Loucy (cell line): ENCODE data around the gene NUTF2.
"Not testable (repeated sequence)": the region's sequence is repeated elsewhere in the genome, so short reads cannot be mapped to it uniquely, and the experiment has no call there.

Experiments
- H2AFZ ChIP-seq: fragments of 200-600 bp; sonication (generic); 2 replicates; pipeline ENCODE4 v1.6.0; 2016; ENCODE audit warnings: antibody characterized with exemption, mild to moderate bottlenecking, low read length, moderate library complexity
- H3F3A ChIP-seq: fragments of 200-600 bp; 2 replicates; pipeline ENCODE4 v1.6.0; 2016; ENCODE audit warnings: antibody characterized with exemption, low read depth, mild to moderate bottlenecking
- H3K27me3 ChIP-seq: fragments of 200-600 bp; sonication (generic); 2 replicates; pipeline ENCODE4 v1.6.1; 2014; ENCODE audit warnings: low read length, mild to moderate bottlenecking; ENCODE audit not compliant: insufficient read depth, poor library complexity, severe bottlenecking
- H3K36me3 ChIP-seq: fragments of 200-600 bp; sonication (generic); 2 replicates; pipeline ENCODE4 v1.6.1; 2016; ENCODE audit warnings: low read length; ENCODE audit not compliant: insufficient read depth
- H3K4me1 ChIP-seq: fragments of 200-600 bp; sonication (generic); 2 replicates; pipeline ENCODE4 v1.5.1; 2014; ENCODE audit warnings: low read length, mild to moderate bottlenecking; ENCODE audit not compliant: insufficient read depth, poor library complexity, severe bottlenecking
- H3K4me2 ChIP-seq: fragments of 200-600 bp; sonication (generic); 2 replicates; pipeline ENCODE4 v1.6.0; 2014; ENCODE audit warnings: antibody characterized with exemption, low read length, low read depth, mild to moderate bottlenecking; ENCODE audit not compliant: poor library complexity, severe bottlenecking
- H3K4me3 ChIP-seq: fragments of 200-600 bp; sonication (generic); 2 replicates; pipeline ENCODE4 v1.5.1; 2014; ENCODE audit warnings: low read length, mild to moderate bottlenecking, mixed read lengths; ENCODE audit not compliant: poor library complexity, severe bottlenecking
- H3K79me2 ChIP-seq: fragments of 200-600 bp; sonication (generic); 2 replicates; pipeline ENCODE4 v1.6.1; 2014; ENCODE audit warnings: low read length; ENCODE audit not compliant: insufficient read depth
- H3K9ac ChIP-seq: fragments of 200-600 bp; sonication (generic); 2 replicates; pipeline ENCODE4 v1.6.0; 2014; ENCODE audit warnings: mild to moderate bottlenecking, low read depth, low read length, moderate library complexity; ENCODE audit not compliant: poor library complexity, severe bottlenecking
- H3K9me2 ChIP-seq: fragments of 200-600 bp; sonication (generic); replicated peaks from 2 replicates; pipeline ENCODE4 v1.6.1; 2016; ENCODE audit warnings: low read depth, low read length, mixed read lengths
- H3K9me3 ChIP-seq: fragments of 200-600 bp; sonication (generic); 2 replicates; pipeline ENCODE4 v1.6.1; 2014; ENCODE audit warnings: mild to moderate bottlenecking, antibody characterized with exemption, low read length, low read depth; ENCODE audit not compliant: insufficient read depth
- H4K20me1 ChIP-seq: fragments of 200-600 bp; sonication (generic); 2 replicates; pipeline ENCODE4 v1.6.0; 2014; ENCODE audit warnings: antibody characterized with exemption, low read length, mild to moderate bottlenecking; ENCODE audit not compliant: insufficient read depth, poor library complexity, severe bottlenecking
- CTCF ChIP-seq: fragments of 200-600 bp; sonication (generic); conservative IDR thresholded peaks from 2 replicates; pipeline ENCODE4 v1.5.1; 2014; ENCODE audit warnings: mild to moderate bottlenecking, antibody characterized with exemption, low read length
- EZH2phosphoT487 ChIP-seq: fragments of 200-600 bp; IDR thresholded peaks from 2 replicates; pipeline ENCODE4 v1.6.1; 2018; ENCODE audit warnings: antibody characterized with exemption, mild to moderate bottlenecking, moderate library complexity, borderline replicate concordance

The NUTF2 gene

GRCh38 chr16:67862623-67863583, 16.2 kb downstream of the NUTF2 start:
- Histone ChIP-seq H2AFZ (no peak overlapping the region), H3K9ac (no peak overlapping the region), H4K20me1 (peaks cover 22% of the 10 kb centered on the region), H3K4me1 (no peaks in the 10 kb centered on the region), H3K4me3 (no peak overlapping the region), H3K79me2 (peaks cover 61% of the 10 kb centered on the region), H3F3A (no peaks in the 10 kb centered on the region), H3K9me2 (no peaks in the 10 kb centered on the region), H3K4me2 (no peak overlapping the region), H3K27me3 (no peaks in the 10 kb centered on the region), H3K36me3 (peaks cover 50% of the 10 kb centered on the region; the same call in 1 of the 2 replicates), H3K9me3 (no peaks in the 10 kb centered on the region)
- TF ChIP-seq EZH2phosphoT487: no peak
- TF ChIP-seq CTCF: no peak

DNA sequence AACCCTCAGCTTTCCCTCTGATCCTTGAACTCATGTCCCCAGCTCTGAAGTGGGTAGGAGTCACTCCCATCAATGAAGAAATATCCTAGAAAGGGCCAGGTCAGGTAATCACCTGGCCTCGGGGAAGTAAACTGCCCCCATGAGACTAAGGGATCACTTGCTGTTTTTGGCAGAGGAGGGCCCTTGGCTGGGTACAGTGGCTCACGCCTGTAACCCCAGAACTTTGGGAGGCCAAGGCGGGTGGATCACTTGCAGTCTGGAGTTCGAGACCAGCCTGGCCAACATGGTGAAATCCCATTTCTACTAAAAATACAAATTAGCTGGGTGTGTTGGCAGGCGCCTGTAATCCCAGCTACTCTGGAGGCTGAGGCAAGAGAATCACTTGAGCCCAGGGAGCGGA, 17.3 kb downstream of the NUTF2 start:
- H3K4me3 ChIP-seq, H3K9me2 ChIP-seq, H3K27me3 ChIP-seq, H3K9me3 ChIP-seq, H3K9ac ChIP-seq, H3K4me2 ChIP-seq, H3K4me1 ChIP-seq, H2AFZ ChIP-seq, H3F3A ChIP-seq: not testable (repeated sequence)
- H3K36me3 ChIP-seq: peaks cover 60% of the 10 kb centered on the region; the same call in 1 of the 2 replicates
- H3K79me2 ChIP-seq: peaks cover 50% of the 10 kb centered on the region
- peaks cover 19% of the 10 kb centered on the region for H4K20me1 ChIP-seq

GRCh38 chr16:67864594-67864993, 17.9 kb downstream of the NUTF2 start:
- no peak overlapping the region for H2AFZ ChIP-seq
- H3K27me3 ChIP-seq: no peaks in the 10 kb centered on the region
- H3K9me3 ChIP-seq: no peaks in the 10 kb centered on the region
- no peak overlapping the region for H3K4me3 ChIP-seq
- no peaks in the 10 kb centered on the region for H3K4me1 ChIP-seq
- H3K4me2 ChIP-seq: no peak overlapping the region
- peaks cover 65% of the 10 kb centered on the region; the same call in 1 of the 2 replicates for H3K36me3 ChIP-seq
- peaks cover 19% of the 10 kb centered on the region for H4K20me1 ChIP-seq
- H3F3A ChIP-seq: no peaks in the 10 kb centered on the region
- TF ChIP-seq CTCF: no peak
- TF ChIP-seq EZH2phosphoT487: no peak
- H3K9me2 ChIP-seq: no peaks in the 10 kb centered on the region
- no peak overlapping the region for H3K9ac ChIP-seq
- peaks cover 44% of the 10 kb centered on the region for H3K79me2 ChIP-seq
